ENCODE data around the gene FOXA2. TPM values are rescaled to one million over a fixed set of nuclear protein-coding genes. Genes with fewer than 3 reads are reported as not detected.

Gene FOXA2
- total and polyA plus RNA-seq, 2 donors (not counting 3 experiments of a cell fraction or from before 2014, with no cell fraction given) = not detected

DNA sequence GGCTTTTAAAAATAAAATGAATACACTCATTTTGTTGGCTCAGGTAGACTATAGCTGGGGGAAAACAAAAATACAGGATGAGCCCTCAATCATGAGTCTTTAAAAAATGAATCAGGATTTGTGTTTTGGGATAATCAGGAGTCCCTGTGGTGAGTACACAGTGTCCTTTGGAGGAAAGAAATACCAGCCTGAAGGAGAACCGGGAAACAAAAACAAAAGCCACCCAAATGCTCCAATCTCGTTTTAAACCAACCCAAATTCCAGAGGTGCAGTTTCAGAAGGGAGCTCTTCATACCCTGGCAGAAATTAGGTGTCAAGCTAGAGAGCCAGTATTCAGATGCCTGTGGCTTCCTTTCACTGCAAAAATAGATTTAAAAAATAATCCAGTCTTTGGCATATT, 23.3 kb upstream of the FOXA2 start:
- H3K4me1 ChIP-seq (ENCODE audit: control insufficient read depth, extremely low read depth, insufficient read depth, low read length) = no peaks in the 10 kb centered on the region
- ChIA-PET POLR2A (no interaction called here), CTCF (interaction anchor here (1.0 to 1.3 kb wide), 2 partner anchors 11 to 21 kb away, joined by 3 to 4 read pairs; no protein-coding TSS in a partner anchor)
- H3K9me3 ChIP-seq (replicated peaks; ENCODE audit: control insufficient read depth, insufficient read depth, low read length) = no peaks in the 10 kb centered on the region
- H2AFZ ChIP-seq (ENCODE audit: low read depth, low read length) = no peak overlapping the region
- H3K27ac ChIP-seq (ENCODE audit: insufficient read depth, low read depth, low read length) = no peak overlapping the region
- no peak for DNase-seq (ENCODE audit: low read depth, low spot score)
- no peaks in the 10 kb centered on the region for H3K27me3 ChIP-seq (ENCODE audit: control insufficient read depth in 2 of 2, insufficient read depth in 2 of 2, low read length in 2 of 2)
- no peak overlapping the region for H3K4me2 ChIP-seq (ENCODE audit: insufficient read depth, low read length)
- intact Hi-C loops (cut with micrococcal nuclease) = no loop called here
- no peaks in the 10 kb centered on the region for H3K79me2 ChIP-seq (ENCODE audit: control insufficient read depth, insufficient read depth, low read length)
- no peaks in the 10 kb centered on the region for H3K9me1 ChIP-seq (replicated peaks; ENCODE audit: control insufficient read depth, extremely low read depth, insufficient read depth, low read length)
- H3K36me3 ChIP-seq (ENCODE audit: control insufficient read depth in 2 of 2, extremely low read depth in 1 of 2, insufficient read depth in 2 of 2, low read length in 2 of 2) = no peaks in the 10 kb centered on the region
- no peak overlapping the region for H3K4me3 ChIP-seq (replicated peaks in 1 of 3; ENCODE audit: insufficient read depth in 1 of 3, low read depth in 1 of 3, low read length in 3 of 3)
- H3K9ac ChIP-seq (replicated peaks; ENCODE audit: extremely low read depth, insufficient read depth, low read length) = no peak overlapping the region
- TF ChIP-seq, protein P1, sequence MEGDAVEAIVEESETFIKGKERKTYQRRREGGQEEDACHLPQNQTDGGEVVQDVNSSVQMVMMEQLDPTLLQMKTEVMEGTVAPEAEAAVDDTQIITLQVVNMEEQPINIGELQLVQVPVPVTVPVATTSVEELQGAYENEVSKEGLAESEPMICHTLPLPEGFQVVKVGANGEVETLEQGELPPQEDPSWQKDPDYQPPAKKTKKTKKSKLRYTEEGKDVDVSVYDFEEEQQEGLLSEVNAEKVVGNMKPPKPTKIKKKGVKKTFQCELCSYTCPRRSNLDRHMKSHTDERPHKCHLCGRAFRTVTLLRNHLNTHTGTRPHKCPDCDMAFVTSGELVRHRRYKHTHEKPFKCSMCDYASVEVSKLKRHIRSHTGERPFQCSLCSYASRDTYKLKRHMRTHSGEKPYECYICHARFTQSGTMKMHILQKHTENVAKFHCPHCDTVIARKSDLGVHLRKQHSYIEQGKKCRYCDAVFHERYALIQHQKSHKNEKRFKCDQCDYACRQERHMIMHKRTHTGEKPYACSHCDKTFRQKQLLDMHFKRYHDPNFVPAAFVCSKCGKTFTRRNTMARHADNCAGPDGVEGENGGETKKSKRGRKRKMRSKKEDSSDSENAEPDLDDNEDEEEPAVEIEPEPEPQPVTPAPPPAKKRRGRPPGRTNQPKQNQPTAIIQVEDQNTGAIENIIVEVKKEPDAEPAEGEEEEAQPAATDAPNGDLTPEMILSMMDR (IDR thresholded peaks at IDR 0.05; ENCODE audit: extremely low read depth in 1 of 2, insufficient read depth in 1 of 2, low read depth in 1 of 2, low read length in 2 of 2) = no peak
- TF ChIP-seq, protein P2, sequence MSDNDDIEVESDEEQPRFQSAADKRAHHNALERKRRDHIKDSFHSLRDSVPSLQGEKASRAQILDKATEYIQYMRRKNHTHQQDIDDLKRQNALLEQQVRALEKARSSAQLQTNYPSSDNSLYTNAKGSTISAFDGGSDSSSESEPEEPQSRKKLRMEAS (IDR thresholded peaks at IDR 0.05; ENCODE audit: insufficient read depth, insufficient read length) = no peak
- TF ChIP-seq POLR2AphosphoS5 (IDR thresholded peaks at IDR 0.05; ENCODE audit: insufficient read depth, low read depth, low read length) (no peak), MYC (IDR thresholded peaks at IDR 0.05; ENCODE audit: low read depth, low read length) (no peak), EZH2 (IDR thresholded peaks at IDR 0.05; ENCODE audit: borderline replicate concordance, low read depth, low read length, severe bottlenecking) (no peak), GATA2 (IDR thresholded peaks at IDR 0.05; ENCODE audit: insufficient read depth, insufficient read length, low read depth, low read length) (no peak), JUN (IDR thresholded peaks at IDR 0.05; ENCODE audit: borderline replicate concordance, insufficient read depth, insufficient read length, low read depth) (no peak), FOS (IDR thresholded peaks at IDR 0.05; ENCODE audit: borderline replicate concordance, insufficient read depth, low read length) (no peak), POLR2A (IDR thresholded peaks at IDR 0.05; ENCODE audit: low read depth, low read length) (no peak)
- BruUV-seq (replicated peaks) = no TSS peak
- dilution Hi-C loops (cut with MboI; ENCODE audit: extremely low pct_ligation_motif_present, low sequenced_read_pairs) = no loop called here
- no peaks in the 10 kb centered on the region for H4K20me1 ChIP-seq (replicated peaks; ENCODE audit: control insufficient read depth, extremely low read depth, insufficient read depth, low read length)
- no peak for FAIRE-seq
